CD14-positive monocyte (primary cell): ENCODE measurements around the gene ANP32B. TPM values are rescaled to one million over a fixed set of nuclear protein-coding genes. Genes with fewer than 3 reads are reported as not detected.

ENCODE experiments used
- DNase-seq, 3 donors: peaks; one replicate each; pipeline ENCODE4 v3.0.0-alpha.2; 2011 to 2022
- H2AFZ ChIP-seq: 2 replicates; pipeline ENCODE4 v1.6.0; 2012; ENCODE audit warnings: mild to moderate bottlenecking, low read depth, low read length, inconsistent platforms; ENCODE audit not compliant: insufficient read depth, poor library complexity, severe bottlenecking
- H3K27ac ChIP-seq, 2 donors: 1 replicate in 1 of 2; 2 replicates in 1 of 2; pipeline ENCODE4 v1.5.1; 2012 to 2013; ENCODE audit warnings: low read length in 2 of 2, control low read depth in 1 of 2, inconsistent platforms in 1 of 2, low read depth in 1 of 2, mild to moderate bottlenecking in 1 of 2
- H3K27me3 ChIP-seq, 2 donors: one replicate each; pipeline versions ENCODE4 v1.6.0 to v1.6.1; 2011 to 2013; ENCODE audit warnings: low read length in 2 of 2; ENCODE audit not compliant: control insufficient read depth in 2 of 2, insufficient read depth in 2 of 2
- H3K36me3 ChIP-seq, 2 donors: replicated peaks in 1 of 2; 1 replicate in 1 of 2; 2 replicates in 1 of 2; pipeline versions ENCODE4 v1.5.1 to v1.6.1; 2012 to 2013; ENCODE audit warnings: low read length in 2 of 2, control low read depth in 1 of 2, inconsistent platforms in 1 of 2, mild to moderate bottlenecking in 1 of 2; ENCODE audit not compliant: insufficient read depth in 2 of 2, control insufficient read depth in 1 of 2
- H3K4me1 ChIP-seq, 2 donors: 1 replicate in 1 of 2; 2 replicates in 1 of 2; pipeline versions ENCODE4 v1.5.1 to v1.6.1; 2012 to 2013; ENCODE audit warnings: low read length in 2 of 2, control low read depth in 1 of 2, inconsistent platforms in 1 of 2, mild to moderate bottlenecking in 1 of 2, moderate library complexity in 1 of 2; ENCODE audit not compliant: insufficient read depth in 2 of 2, control insufficient read depth in 1 of 2
- H3K4me2 ChIP-seq: replicated peaks from 2 replicates; pipeline ENCODE3; 2012; ENCODE audit warnings: low read length, moderate library complexity, mild to moderate bottlenecking; ENCODE audit not compliant: poor library complexity, severe bottlenecking; ENCODE audit errors: extremely low read depth
- H3K4me3 ChIP-seq, 3 experiments: fragments of 200-600 bp in 1 of 3; sonication (generic) in 1 of 3; replicated peaks in 1 of 3; 1 replicate in 2 of 3; 2 replicates in 1 of 3; pipeline ENCODE4 v1.5.1; 2011 to 2013; ENCODE audit warnings: low read length in 3 of 3, mild to moderate bottlenecking in 3 of 3, control low read depth in 2 of 3, low read depth in 2 of 3, inconsistent platforms in 1 of 3, moderate library complexity in 1 of 3
- H3K79me2 ChIP-seq: 2 replicates; pipeline ENCODE4 v1.6.0; 2012; ENCODE audit warnings: mild to moderate bottlenecking, control low read depth, inconsistent platforms, low read length, moderate library complexity; ENCODE audit not compliant: insufficient read depth
- H3K9ac ChIP-seq: 2 replicates; pipeline ENCODE4 v1.6.0; 2017; ENCODE audit warnings: low read length, mild to moderate bottlenecking; ENCODE audit not compliant: insufficient read depth, poor library complexity, severe bottlenecking
- H3K9me3 ChIP-seq, 2 donors: replicated peaks in 1 of 2; 1 replicate in 1 of 2; 2 replicates in 1 of 2; pipeline versions ENCODE4 v1.5.1 to v1.6.1; 2012 to 2013; ENCODE audit warnings: low read length in 2 of 2, control low read depth in 1 of 2; ENCODE audit not compliant: control insufficient read depth in 1 of 2, insufficient read depth in 1 of 2
- H4K20me1 ChIP-seq: 2 replicates; pipeline ENCODE4 v1.6.0; 2012; ENCODE audit warnings: mild to moderate bottlenecking, low read length, control low read depth, moderate library complexity; ENCODE audit not compliant: insufficient read depth
- H3K27ac Mint-ChIP-seq, 7 donors: one replicate each; pipeline ENCODE4 v1.8.0; 2020; ENCODE audit warnings: mild to moderate bottlenecking in 7 of 7, mixed read lengths in 7 of 7, moderate library complexity in 6 of 7, inconsistent platforms in 2 of 7
- H3K27me3 Mint-ChIP-seq, 3 donors: one replicate each; pipeline ENCODE4 v1.8.0; 2021 to 2022; ENCODE audit warnings: low read depth in 3 of 3, mild to moderate bottlenecking in 3 of 3, mixed read lengths in 3 of 3, moderate library complexity in 3 of 3, inconsistent platforms in 1 of 3
- H3K36me3 Mint-ChIP-seq, 2 donors: one replicate each; pipeline ENCODE4 v1.8.0; 2020; ENCODE audit warnings: mixed read lengths in 2 of 2, inconsistent platforms in 1 of 2, mild to moderate bottlenecking in 1 of 2
- H3K4me1 Mint-ChIP-seq: one replicate; pipeline ENCODE4 v1.8.0; 2020; ENCODE audit warnings: mild to moderate bottlenecking, mixed read lengths
- H3K4me3 Mint-ChIP-seq, 2 donors: one replicate each; pipeline ENCODE4 v1.8.0; 2020; ENCODE audit warnings: mild to moderate bottlenecking in 2 of 2, mixed read lengths in 2 of 2, moderate library complexity in 1 of 2
- H3K9me3 Mint-ChIP-seq, 7 donors: one replicate each; pipeline ENCODE4 v1.8.0; 2020 to 2022; ENCODE audit warnings: mixed read lengths in 7 of 7, mild to moderate bottlenecking in 6 of 7, moderate library complexity in 6 of 7, inconsistent platforms in 2 of 7
- WGBS: methylation state at CpG from one replicate; pipeline ENCODE4 v1.1.5; 2013; ENCODE audit warnings: missing lambda C conversion rate; ENCODE audit not compliant: insufficient coverage; 5-methylcytosine and 5-hydroxymethylcytosine counted together
- intact Hi-C, 2 donors: fragments of 100-400 bp; cut with micrococcal nuclease; formaldehyde crosslinking; loops; one replicate each; pipeline versions ENCODE4 v1.15.0 to v1.15.1; 2023
- polyA plus RNA-seq, 3 donors: library from polyadenylated mRNA; depleted of rRNA in 1 of 3; unstranded in 2 of 3; stranded (reverse) in 1 of 3; fragments of 300-500 nt in 2 of 3; fragments of >200 nt in 1 of 3; fragmentation: Illumina TruSeq in 2 of 3; gene quantifications; 1 replicate in 2 of 3; 2 replicates in 1 of 3; pipeline ENCODE4 v1.2.3, GENCODE V29; 2012 to 2021
- TF ChIP-seq, protein P1 (sequence below): fragments of 200-600 bp; IDR thresholded peaks from one replicate; pipeline ENCODE4 v1.8.0; 2022; ENCODE audit warnings: antibody characterized with exemption, mild to moderate bottlenecking

ANP32B gene
- polyA plus RNA-seq, 3 donors = 29.7 to 40.7 (median 30.8) TPM

DNA sequence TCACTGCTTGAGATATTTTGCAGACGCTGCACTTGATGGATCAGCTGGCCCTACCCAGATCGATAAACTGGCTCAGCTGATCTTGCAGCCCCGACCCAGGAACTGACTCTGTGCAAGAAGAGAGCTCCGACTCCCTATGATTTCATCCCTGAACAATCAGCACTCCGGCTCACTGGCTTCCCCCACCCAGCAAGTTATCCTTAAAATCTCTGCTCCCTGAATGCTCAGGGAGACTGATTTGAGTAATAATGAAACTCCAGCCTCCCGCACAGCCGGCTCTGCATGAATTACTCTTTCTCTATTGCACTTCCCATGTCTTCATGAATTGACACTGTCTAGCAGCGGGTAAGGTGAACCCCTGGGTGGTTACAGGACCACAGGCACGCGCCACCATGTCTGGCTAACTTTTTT is 56.5 kb downstream of the ANP32B start:
- Histone ChIP-seq H3K4me3 (no peak overlapping the region), H3K4me2 (no peak overlapping the region), H3K27ac (no peak overlapping the region), H4K20me1 (no peaks in the 10 kb centered on the region), H3K4me1 (peaks cover 12 to 13% of the 10 kb centered on the region in 2 donors), H3K27me3 (no peaks in the 10 kb centered on the region), H3K9me3 (peaks cover 0 to 6% of the 10 kb centered on the region in 2 donors), H3K79me2 (no peaks in the 10 kb centered on the region), H3K36me3 (no peaks in the 10 kb centered on the region), H3K9ac (no peak overlapping the region), H2AFZ (no peak overlapping the region)
- TF ChIP-seq, protein P1, sequence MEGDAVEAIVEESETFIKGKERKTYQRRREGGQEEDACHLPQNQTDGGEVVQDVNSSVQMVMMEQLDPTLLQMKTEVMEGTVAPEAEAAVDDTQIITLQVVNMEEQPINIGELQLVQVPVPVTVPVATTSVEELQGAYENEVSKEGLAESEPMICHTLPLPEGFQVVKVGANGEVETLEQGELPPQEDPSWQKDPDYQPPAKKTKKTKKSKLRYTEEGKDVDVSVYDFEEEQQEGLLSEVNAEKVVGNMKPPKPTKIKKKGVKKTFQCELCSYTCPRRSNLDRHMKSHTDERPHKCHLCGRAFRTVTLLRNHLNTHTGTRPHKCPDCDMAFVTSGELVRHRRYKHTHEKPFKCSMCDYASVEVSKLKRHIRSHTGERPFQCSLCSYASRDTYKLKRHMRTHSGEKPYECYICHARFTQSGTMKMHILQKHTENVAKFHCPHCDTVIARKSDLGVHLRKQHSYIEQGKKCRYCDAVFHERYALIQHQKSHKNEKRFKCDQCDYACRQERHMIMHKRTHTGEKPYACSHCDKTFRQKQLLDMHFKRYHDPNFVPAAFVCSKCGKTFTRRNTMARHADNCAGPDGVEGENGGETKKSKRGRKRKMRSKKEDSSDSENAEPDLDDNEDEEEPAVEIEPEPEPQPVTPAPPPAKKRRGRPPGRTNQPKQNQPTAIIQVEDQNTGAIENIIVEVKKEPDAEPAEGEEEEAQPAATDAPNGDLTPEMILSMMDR = no peak
- intact Hi-C loops = loop anchor here (10.0 kb wide), 2 partner anchors 145 to 325 kb away; no protein-coding TSS in a partner anchor
- Mint-ChIP-seq H3K9me3 (peaks cover 0 to 5% (median 2%) of the 10 kb centered on the region in 7 donors), H3K4me3 (no peak overlapping the region), H3K27me3 (peaks cover 2 to 6% (median 5%) of the 10 kb centered on the region in 3 donors), H3K36me3 (no peaks in the 10 kb centered on the region), H3K27ac (peak overlapping the region in 1 of 7 donors; percentile 7), H3K4me1 (peaks cover 18% of the 10 kb centered on the region)
- WGBS = 98% methylated on average over 8 of the region's 10 CpGs
- DNase-seq = no peak

DNA sequence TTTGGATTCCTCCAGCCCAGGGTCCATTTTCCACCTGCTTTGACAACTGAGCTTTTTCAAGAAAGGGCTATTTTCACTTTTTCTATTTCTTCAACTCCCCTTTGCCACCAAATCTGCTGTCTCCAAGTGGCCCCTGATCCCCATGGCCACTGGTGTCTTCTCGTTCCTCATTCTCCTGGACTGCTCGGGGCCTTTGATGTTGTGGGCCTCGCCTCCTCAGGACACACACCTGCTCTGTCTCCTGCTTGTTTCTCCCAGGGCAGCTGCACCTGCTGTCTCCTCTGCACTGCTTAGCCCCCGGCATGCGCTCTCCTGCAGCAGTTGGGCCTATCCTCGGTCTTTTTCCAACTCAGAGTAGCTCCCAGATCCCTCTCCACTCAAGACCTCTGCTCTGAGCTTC is 57.1 kb downstream of the ANP32B start:
- WGBS = 96% methylated on average over 6 of the region's 6 CpGs

More for the DNA sequence above, 57.1 kb downstream of the ANP32B start:
- TF ChIP-seq, protein P1 = no peak
- no peak overlapping the region for H3K4me3 ChIP-seq
- H3K4me1 Mint-ChIP-seq = peaks cover 21% of the 10 kb centered on the region
- no peaks in the 10 kb centered on the region for H3K79me2 ChIP-seq
- no peak overlapping the region for H3K4me2 ChIP-seq
- H3K4me1 ChIP-seq = peaks cover 17% of the 10 kb centered on the region in 2 donors
- no peaks in the 10 kb centered on the region for H3K27me3 ChIP-seq
- DNase-seq = no peak
- H3K9ac ChIP-seq = no peak overlapping the region
- H4K20me1 ChIP-seq = no peaks in the 10 kb centered on the region
- H3K9me3 Mint-ChIP-seq = peaks cover 0 to 8% (median 4%) of the 10 kb centered on the region in 7 donors
- no peaks in the 10 kb centered on the region for H3K36me3 Mint-ChIP-seq
- peaks cover 2 to 6% (median 5%) of the 10 kb centered on the region in 3 donors for H3K27me3 Mint-ChIP-seq
- no peak overlapping the region for H3K27ac ChIP-seq
- H3K36me3 ChIP-seq = no peaks in the 10 kb centered on the region
- intact Hi-C loops = no loop called here
- H3K27ac Mint-ChIP-seq = peak overlapping the region in 1 of 7 donors; percentile 3
- H3K9me3 ChIP-seq = peaks cover 0 to 6% of the 10 kb centered on the region in 2 donors
- no peak overlapping the region for H2AFZ ChIP-seq
- no peak overlapping the region for H3K4me3 Mint-ChIP-seq
